Fibroblast of gingiva (primary cell): ENCODE results near the gene MRPS24.
"Not testable (repeated sequence)": the region's sequence is repeated elsewhere in the genome, so short reads cannot be mapped to it uniquely, and the experiment has no call there.

ENCODE experiments used
- DNase-seq: peaks from one replicate; pipeline ENCODE4 v3.0.0-alpha.2; 2011; ENCODE audit warnings: low read depth

MRPS24 gene

DNA sequence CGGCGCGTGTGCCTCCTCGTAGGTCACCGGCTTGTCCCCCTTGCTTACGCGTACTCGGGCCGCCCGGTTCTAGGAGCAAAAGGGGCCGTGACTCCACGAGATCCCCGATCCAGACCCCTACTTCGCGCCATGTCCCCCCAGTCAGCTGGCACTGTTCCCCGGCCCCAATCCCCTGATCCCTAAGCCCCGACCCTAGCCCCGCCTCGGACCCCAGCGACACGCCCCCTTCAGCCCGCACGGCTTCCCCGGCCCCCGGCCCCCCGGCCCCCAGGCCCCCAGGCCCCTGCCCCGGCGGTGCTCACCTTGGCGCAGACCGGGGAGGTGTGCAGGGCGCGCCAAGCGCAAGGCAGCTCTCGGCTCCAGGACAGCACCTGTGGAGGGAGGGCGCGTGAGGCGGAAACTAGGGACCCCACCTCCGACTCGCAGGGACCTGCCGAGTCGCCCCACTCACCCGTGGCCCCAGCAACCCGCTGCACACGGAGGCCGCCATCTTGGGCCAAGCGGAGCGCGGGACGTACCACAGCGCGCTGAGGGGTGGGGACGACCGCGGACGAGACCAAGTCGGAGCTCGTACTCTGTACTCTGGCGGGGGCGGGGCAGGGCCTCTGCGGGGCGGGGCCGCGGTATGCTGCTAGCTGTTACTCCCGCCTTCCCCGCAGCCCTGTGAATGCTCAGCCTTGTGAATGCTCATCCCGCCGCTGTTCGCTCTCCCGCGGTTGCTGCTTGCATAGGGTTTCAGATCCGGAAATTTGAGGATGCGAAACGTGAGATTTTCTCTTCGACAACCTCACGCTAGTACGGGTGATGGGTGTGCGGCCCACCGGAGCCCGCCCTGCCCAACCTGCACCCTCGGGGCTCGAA, at the start of gene MRPS24:
TSS of gene MRPS24 (minus strand) at position 512 of the 861 bp plus-strand sequence. CDS start at position 490, 22 bp downstream.
- peak; percentile 96 for DNase-seq

DNA sequence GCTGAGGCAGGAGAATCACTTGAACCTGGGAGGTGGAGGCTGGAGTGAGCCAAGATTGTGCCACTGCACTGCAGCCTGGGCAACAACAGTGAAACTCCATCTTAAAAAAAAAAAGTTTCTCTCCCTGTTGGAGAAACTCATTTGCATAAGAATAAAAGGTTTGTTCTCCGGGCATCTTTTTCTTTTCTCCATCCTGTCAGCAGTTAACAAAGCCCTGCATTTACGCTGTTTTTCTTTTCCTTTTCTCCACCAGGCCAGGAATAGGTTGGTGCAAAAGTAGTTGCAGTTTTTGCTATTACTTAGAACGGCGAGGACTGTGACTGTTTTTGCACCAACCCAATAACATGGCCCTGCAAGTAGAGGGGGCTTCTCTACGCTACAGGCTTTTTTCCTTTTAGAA, 46.6 kb upstream of the MRPS24 start:
- no peak for DNase-seq

DNA sequence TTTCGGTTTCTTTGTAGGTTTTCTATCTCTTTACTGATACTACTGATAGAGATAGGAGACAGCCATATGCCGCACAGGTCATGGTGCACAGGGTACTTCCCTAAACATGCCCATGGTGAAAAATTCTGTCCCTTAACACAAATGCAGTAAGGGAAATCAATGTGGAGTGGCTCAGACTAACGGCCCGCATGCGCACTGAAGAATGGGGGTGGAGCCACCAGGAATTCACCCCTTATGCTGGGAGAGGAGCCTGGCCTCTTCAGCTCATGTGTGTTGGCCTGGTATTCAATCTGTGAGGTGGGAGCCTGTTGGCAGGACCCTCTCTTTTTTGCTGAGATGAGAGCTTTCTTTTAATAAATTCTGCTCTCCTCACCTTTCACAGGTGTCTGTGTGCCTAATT, 45.5 kb upstream of the MRPS24 start:
- no peak for DNase-seq

DNA sequence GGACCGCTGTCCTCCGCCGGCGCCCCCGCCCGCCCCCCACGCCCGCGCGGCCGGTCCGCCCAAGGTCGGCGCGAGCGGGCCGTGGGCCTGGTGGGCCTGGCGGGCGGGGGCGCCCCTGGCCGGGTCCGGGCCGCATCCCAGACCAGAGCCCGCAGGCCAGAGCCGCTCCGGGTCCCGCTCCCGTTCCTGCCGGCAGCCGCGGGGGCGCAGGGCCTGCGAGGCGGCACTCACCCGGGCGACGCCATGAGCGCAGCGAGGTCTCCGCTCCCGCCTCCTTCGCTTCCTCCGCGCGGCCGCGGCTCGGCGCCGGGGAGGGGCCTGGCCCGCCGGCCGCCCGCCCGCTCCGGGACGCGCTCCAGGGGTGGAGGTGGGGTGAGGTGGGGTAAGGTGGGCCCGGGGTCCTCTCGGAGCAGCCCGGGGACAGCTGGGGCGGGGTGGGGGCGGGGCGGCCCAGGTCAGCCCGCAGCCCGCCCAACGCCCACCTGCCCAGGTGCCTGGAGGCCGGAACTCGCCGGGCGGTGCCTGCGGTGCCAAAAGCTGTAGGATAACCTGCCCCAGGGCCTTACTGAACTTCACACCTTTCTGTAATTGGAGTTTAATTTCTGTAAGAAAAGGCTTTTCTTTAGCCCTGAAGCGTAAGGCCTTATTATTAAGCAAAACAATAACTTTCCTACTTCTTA, 37.2 kb upstream of the MRPS24 start, which contains the start of gene URGCP:
TSS of gene URGCP (minus strand) at position 266 of the 680 bp plus-strand sequence. CDS start at position 245, 21 bp downstream.
- peak; percentile 21 for DNase-seq

DNA sequence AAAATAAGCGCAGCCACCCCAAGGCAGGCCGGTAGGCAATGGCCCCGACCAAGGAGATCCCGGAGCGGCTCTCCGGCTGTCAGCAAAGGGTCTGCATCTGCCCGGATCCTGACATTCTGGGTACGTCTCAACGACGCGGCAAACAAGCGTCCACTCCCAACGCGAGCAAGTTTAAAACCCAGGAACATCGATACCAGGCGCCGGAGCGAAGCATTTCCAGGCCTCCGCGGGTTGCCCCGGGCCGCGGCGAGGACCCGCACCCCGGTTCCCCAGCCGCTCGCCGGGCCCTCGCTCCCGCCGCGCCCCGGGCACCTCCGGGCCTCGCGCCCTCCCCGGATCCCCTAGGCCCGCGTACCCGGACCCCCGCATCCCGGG, 36.6 kb upstream of the MRPS24 start:
- peak; percentile 15 for DNase-seq

DNA sequence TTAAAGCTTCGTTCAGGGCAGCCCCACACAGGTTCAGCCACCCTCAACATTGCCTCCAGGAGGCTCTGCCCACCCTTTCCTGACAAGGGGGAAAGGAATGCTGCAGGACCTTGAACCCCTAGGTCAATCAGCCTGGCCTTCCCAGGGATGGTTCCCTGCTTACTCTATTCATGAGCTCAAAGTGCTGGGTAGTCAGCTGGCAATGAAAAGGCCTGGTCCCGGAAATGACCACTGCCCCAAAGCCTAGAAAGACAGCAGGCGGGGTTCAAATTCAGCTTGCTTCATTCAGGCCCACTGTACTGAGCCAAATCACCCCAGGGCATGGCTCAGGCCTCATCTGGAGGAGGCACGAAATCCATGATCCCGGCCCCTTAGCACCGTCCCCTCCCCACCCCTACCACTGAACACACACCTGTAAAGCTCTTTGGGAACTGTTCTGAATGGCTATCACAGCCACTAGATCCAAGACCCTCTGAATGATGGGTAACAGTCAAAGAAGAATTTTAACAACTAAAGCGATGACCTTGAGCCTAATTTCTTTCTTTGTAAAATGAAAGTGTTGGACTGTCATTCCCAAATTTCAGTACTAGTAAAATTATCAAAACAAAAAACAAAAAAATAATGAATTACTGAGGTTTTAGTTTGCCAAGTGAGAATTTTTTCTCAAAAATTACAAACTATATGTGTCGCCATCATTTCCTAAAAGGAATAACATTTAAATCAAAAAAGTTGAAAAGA, 36.1 kb upstream of the MRPS24 start:
- peak; percentile 40 for DNase-seq

DNA sequence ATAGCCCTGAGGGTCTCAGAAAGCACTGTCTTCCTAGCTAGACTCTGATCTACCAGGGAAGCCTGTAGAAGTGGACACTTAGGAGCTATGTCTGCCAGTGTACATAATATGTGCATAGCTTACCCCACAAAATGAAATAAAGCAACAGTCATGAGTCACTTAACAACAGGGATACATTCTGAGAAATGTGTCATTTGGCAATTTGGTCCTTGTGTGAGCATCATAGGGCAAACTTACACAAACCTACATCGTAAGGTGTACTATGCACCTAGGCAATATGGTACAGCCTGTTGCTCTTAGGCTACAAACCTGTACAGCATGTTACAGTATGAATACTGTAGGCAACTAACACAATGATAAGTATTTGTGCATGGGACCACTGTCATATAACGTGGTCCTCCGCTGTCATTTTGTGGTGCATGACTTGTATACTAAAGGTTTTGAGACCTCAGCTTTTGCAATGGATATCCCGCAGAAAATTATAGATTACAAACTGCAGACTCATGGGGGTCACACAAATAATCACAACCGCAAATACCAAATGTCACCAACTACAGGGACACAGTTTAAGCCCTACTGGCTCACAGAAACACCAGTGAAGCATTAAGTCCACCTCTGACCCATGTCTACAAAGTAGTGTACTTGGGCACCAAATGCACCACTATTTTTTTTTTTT, 35.4 kb upstream of the MRPS24 start:
- peak; percentile 34 for DNase-seq

DNA sequence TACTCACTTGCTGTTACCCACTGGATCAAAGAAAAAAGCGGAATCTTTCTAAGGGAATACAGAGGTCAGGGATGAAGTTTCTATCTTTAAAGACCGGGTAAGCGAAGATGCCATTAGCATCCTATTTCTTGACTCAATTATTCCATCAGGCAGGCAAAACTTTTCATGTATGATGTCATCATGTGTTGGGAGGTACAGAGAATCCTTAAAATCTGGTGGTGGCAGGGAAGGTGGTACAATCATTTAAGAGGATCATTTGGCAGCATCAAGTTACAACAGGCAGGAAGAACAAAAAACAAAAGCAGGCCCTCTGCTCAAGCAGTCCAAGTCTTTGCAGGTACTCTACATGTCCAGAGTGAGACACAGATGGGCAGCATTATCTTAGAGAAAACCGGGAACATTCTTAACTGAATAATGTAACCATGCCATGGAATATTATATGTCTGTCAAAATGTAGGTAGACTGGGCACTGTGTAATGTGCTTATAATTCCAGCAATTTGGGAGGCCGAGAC, 33.3 kb upstream of the MRPS24 start:
- no peak for DNase-seq

DNA sequence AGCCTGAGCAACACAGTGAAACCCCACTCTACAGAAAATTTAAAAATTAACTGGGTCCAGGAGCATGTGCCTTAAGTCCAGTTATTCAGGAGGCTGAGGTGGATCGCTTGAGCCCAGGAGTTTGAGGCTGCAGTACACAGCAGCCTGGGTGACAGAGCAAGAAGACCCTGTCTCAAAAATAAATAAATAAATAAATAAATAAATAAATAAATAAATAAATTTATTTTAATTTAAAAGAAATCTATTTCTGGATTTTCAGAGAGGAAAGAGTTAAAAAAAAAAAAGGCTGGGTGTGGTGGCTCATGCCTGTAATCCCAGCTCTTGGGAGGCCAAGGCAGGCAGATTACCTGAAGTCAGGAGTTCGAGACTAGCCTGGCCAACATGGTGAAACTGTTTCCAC, 29.3 kb upstream of the MRPS24 start:
- DNase-seq: not testable (repeated sequence)

DNA sequence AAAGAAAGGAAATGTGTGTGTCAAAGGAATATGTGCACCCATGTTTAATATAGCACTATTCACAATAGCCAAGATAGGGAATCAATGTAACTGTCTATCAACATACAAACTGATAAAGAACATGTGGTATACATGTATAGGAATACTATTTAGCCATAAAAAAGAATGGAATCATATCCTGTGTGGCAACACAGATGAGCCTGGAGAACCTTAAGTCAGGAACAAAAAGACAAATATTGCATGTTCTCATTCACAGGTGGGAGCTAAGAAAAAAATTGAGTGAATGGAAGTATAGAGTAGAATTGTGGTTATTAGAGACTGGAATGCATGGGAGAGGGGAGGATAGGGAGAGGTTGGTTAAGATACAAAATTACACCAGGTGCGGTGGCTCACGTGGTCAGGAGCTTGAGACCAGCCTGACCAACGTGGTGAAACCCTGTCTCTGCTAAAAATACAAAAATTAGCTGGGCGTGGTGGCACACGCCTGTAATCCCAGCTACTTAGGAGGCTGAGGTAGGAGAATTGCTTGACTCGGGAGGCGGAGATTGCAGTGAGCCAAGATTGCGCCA, 26.6 kb upstream of the MRPS24 start:
- no peak for DNase-seq

DNA sequence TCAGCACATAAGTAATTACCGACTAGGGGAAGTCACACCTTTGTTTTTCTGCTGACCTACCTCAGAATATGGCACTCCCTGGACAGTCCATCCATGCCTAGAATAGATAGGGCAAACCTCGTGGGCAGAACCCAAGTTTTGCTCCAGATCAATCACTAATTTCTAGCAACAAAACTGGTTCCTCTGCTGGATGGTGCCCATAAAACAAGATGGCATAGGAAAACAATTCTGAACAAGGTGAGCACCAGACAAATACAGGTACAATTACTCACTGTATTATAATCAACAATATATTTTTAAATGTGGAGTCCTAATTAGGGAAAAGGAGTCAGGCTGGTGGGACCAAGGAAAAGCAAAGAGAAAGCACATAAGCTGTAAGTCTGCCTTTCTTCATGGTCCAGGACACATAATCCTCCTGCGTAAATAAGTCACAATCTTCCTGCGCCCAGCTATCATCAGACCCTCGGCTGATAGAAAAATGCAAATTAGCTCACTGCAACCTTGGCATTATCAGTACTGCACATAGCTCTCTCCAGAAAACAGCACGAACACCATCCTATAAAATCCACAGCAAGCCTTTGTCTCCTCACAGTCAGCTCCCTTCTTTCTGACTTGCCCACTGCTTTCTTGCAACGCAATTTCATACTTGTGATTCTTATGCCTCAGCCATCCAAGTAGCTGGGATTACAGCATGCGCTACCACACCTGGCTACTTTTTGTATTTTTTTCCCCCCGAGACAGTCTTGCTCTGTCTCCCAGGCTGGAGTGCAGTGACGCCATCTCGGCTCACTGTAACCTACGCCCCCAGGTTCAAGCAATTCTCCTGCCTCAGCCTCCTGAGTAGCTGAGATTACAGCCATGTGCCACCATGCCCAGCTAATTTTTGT, 22.0 kb upstream of the MRPS24 start:
- DNase-seq: no peak

DNA sequence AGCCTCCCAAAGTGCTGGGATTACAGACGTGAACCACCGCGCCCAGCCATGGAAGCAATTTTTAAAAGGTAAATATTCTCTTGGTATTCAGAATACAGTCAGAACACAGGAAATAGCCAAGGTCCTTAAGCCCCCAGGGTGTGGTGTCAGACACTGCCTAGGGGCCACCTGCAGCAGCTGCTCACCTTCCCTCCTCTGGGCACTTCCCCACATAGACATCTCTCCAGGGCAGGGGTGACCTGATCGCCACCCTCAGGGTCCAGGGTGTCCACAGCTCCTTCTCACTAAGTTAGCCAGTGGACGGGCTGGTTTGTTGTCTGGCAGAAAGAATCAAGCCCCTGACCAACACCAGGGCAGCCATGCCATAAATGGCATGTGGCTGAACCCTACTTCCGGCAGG, 21.2 kb upstream of the MRPS24 start:
- no peak for DNase-seq

DNA sequence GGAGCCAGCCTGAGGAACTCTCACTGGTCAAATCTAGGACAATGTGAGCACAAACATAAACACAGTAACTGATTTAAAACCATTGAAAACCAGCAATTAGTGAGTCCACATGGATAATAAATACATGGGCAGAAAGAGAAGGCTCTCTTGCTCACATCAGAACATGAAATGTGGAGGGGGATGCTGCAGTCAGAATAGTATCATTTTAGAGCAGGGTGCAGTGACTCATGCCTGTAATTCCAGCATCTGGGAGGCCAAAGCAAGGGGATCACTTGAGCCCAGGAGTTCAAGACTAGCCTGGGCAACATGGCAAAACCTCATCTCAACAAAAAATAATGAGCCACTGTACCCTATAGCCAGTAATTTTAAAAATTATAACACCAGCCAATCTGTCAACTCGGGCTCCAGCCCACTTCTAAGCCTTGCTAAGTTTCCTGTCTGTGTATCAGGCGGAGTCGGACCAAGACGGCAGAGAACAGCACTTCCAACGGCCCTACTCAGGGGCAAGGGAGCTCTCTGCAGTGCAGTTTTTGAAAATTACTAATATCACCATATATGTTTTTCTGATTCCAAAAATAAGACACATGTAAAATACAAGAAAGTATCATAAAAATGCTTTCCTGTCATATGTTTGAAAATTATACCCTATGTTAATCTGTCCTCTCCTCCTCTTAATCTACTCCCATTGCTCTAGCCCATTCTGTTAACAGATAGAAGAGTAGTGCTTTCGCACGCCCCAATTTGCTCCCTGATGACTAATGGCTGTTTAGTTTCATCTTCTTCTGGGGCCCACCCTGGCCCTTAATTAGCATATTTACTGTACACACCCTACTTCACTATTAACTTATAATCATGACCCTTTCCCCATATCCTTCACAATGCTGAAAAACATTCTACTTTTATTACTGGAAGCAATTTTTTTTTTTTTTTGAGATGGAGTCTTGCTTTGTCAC, 20.0 kb upstream of the MRPS24 start:
- no peak for DNase-seq

DNA sequence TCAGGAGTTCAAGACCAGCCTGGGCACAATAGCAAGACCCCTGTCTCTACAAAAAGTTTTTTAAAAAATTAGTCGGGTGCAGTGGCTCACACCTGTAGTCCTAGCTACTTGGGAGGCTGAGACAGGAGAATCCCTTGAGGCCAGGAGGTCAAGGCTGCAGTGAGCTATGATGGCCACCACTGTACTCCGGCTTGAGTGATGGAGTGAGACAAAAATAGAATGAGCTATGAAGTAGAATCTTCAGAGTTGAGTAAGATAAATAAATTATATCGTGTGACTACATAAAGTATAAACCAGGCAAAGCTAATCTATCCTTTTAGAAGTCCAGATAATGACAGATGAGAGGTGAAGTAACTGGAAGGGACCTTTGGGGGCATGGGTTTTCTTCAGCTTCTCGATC, 15.3 kb upstream of the MRPS24 start:
- no peak for DNase-seq

DNA sequence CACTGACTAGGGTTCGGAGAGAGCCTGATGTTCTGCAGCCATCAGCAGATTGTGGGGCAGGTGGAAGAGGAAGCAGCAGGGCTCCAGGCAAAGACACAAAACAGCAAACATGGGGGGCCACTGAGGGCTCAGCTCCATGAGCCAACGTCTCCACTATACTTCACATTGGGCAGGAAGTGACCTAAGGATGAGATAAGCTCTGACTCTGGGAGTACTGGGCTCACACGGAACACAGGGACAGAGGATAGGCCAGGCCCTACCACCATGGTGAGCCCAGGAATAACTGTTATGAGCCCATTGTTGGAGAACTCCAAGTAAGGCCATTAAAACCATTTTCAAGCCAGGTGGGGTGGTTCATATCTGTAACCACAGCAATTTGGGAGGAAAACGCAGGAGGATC, 14.9 kb upstream of the MRPS24 start:
- DNase-seq: no peak

DNA sequence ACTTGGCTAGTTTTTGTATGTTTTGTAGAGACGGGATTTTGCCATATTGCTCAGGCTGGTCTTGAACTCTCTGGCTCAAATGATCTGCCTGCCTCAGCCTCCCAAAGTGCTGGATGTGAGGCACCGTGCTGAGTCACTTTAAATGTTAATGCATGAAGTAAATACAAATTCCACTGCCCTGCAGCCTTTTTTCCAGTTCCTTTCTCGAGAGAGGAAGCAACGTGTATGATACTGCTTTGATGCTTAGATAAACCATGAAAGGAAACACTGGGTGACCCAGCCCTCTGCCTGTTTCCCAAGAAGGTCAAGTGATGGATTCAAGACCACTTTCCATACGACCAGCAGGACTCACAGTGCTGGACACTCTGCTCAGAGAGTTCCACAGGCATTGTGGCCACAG, 11.3 kb upstream of the MRPS24 start:
- DNase-seq: peak; percentile 13

DNA sequence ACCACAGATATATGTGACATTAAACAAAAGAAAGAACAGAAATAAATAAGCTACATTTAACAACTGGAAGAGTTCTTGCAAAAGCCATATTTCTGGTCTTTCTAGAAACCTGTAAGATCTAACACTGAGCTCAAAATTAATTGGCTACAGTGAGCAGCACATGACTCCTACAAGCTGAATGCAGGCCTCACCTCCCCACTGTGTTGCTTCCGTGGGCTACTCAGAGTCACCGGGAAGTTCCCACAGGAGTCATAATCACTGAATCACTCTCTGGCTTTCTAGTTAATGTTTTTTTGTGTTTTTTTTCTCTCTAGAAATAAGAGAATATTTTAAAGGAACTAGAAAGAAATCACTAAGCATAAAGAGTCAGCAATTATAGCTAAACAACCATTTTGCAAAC, 10.2 kb upstream of the MRPS24 start:
- DNase-seq: peak; percentile 16

DNA sequence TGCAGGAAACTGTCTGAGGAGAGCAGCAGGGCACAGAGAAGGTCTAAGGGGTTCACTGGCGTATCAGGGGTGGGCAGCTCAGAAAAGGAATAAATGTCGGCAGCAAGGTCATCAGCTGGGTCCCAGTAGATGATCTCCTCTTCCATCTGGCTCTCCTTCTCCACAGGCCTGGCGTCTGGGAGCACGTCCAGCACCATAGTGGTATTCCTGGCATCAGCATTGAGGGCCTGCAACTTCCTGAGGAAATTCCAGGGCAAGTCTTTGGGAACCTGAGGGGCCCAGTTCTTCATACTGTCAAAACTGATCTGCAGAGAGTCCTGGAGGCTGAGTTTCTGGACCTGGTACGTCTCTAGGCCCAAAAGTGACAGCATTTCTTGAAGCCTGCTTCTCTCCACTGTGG, 9.6 kb upstream of the MRPS24 start:
- DNase-seq: peak; percentile 41
